K562 (cell line): ENCODE data around the gene ACYP2.

Experiments
- CEBPG ChIP-seq, 3 experiments: fragments of 200-800 bp in 1 of 3; sonication (Bioruptor generic) in 1 of 3; sonication (generic) in 1 of 3; formaldehyde crosslinking in 1 of 3; IDR thresholded peaks in 2 of 3; conservative IDR thresholded peaks in 1 of 3; 2 replicates each; pipeline versions ENCODE4 v1.6.1 to v1.8.0; 2016 to 2022; ENCODE audit warnings: missing compliant biosample characterization in 2 of 3, missing genetic modification characterization in 2 of 3, mild to moderate bottlenecking in 1 of 3, missing genetic modification reagents in 1 of 3
- HEY1 ChIP-seq: fragments of 250-450 bp; sonication (Bioruptor Pico); IDR thresholded peaks from 2 replicates; pipeline ENCODE4 v1.5.0; 2020; ENCODE audit warnings: mild to moderate bottlenecking, moderate library complexity, borderline replicate concordance
- POLR2A ChIP-seq: fragments of 450-650 bp; conservative IDR thresholded peaks from 2 replicates; pipeline ENCODE4 v1.6.1; 2016
- SIN3A ChIP-seq, 2 experiments: fragments of 150-350 bp in 1 of 2; IDR thresholded peaks; 2 replicates each; pipeline ENCODE4 v1.6.1; 2011 to 2016; ENCODE audit warnings: borderline replicate concordance in 2 of 2, low read depth in 2 of 2, low read length in 2 of 2, mild to moderate bottlenecking in 2 of 2, moderate library complexity in 2 of 2; ENCODE audit not compliant: control insufficient read depth in 1 of 2
- TCF3 ChIP-seq: sonication (generic); formaldehyde crosslinking; IDR thresholded peaks from 2 replicates; pipeline ENCODE4 v1.4.0; 2020; ENCODE audit warnings: mild to moderate bottlenecking, missing genetic modification reagents

- no peak for TF ChIP-seq POLR2A
- no peak for TF ChIP-seq CEBPG (CRISPR knock-in tag; IDR thresholded peaks at IDR 0.05)
- TF ChIP-seq CEBPG (tag; conservative IDR thresholded peaks at IDR 0.05 in 1 of 2, IDR thresholded peaks at IDR 0.05 in 1 of 2): no peak
- no peak for TF ChIP-seq TCF3 (CRISPR knock-in tag)
- no peak for TF ChIP-seq SIN3A (IDR thresholded peaks at IDR 0.05; ENCODE audit: borderline replicate concordance in 2 of 2, control insufficient read depth in 1 of 2, low read depth in 2 of 2, low read length in 2 of 2)
- no peak for TF ChIP-seq HEY1 (CRISPR knock-in tag)
Observed at GRCh38 chr2:54233832-54234649, 118.6 kb downstream of the ACYP2 start.
